PC-3 (cell line): ENCODE results near the gene SPTAN1.

Source experiments
- CTCF ChIP-seq: fragments of 300-600 bp; sonication (generic); conservative IDR thresholded peaks from 2 replicates; pipeline ENCODE4 v1.5.1; 2017; ENCODE audit warnings: antibody characterized with exemption, low read depth, mild to moderate bottlenecking, low read length
- EZH2phosphoT487 ChIP-seq: fragments of 300-600 bp; sonication (generic); IDR thresholded peaks from 2 replicates; pipeline ENCODE4 v1.6.1; 2018; ENCODE audit warnings: mild to moderate bottlenecking, antibody characterized with exemption, low read length, borderline replicate concordance

GRCh38 chr9:128555180-128555721 lies 2.9 kb downstream of the SPTAN1 start:
- TF ChIP-seq CTCF (no peak), EZH2phosphoT487 (no peak)
